DND-41 (cell line): Measurements from ENCODE around the gene MCM6.

ENCODE experiments used
- EZH2 ChIP-seq: IDR thresholded peaks from 3 replicates; pipeline ENCODE4 v1.6.1; 2012; ENCODE audit warnings: borderline replicate concordance, low read depth, mild to moderate bottlenecking, moderate library complexity, low read length, inconsistent platforms; ENCODE audit not compliant: severe bottlenecking
- TF ChIP-seq, protein P1 (sequence below): IDR thresholded peaks from 2 replicates; pipeline ENCODE4 v1.5.1; 2012; ENCODE audit warnings: borderline replicate concordance, low read length, moderate library complexity, mild to moderate bottlenecking; ENCODE audit not compliant: poor library complexity, severe bottlenecking; ENCODE audit errors: extremely low read depth

DNA sequence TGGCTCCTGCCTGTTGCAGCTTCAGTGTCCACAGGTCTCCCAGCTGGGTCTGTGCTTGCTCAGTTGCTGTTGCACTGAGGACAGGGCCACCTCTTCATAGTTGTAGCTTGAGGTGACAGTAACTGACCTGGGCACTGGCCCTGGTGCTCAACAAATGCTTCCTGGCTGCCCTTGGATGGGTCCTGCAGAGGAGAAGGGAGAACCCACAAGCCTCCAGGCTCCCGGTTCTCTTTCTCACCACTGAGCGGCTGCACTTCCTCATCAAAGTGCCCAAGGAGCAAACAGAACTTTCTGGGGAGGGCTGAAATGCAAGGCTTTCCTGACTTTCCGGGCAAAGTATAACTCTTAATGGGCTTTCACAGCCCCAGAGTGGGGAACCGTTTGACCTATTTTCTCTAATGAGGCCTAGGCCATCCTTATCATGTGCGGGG lies 78.0 kb downstream of the MCM6 start:
- no peak for TF ChIP-seq EZH2
- TF ChIP-seq, protein P1, sequence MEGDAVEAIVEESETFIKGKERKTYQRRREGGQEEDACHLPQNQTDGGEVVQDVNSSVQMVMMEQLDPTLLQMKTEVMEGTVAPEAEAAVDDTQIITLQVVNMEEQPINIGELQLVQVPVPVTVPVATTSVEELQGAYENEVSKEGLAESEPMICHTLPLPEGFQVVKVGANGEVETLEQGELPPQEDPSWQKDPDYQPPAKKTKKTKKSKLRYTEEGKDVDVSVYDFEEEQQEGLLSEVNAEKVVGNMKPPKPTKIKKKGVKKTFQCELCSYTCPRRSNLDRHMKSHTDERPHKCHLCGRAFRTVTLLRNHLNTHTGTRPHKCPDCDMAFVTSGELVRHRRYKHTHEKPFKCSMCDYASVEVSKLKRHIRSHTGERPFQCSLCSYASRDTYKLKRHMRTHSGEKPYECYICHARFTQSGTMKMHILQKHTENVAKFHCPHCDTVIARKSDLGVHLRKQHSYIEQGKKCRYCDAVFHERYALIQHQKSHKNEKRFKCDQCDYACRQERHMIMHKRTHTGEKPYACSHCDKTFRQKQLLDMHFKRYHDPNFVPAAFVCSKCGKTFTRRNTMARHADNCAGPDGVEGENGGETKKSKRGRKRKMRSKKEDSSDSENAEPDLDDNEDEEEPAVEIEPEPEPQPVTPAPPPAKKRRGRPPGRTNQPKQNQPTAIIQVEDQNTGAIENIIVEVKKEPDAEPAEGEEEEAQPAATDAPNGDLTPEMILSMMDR, result no peak
